ENCODE measurements around the gene YBX2. TPM values are rescaled to one million over a fixed set of nuclear protein-coding genes. Genes with fewer than 3 reads are reported as not detected.
A peak's percentile ranks its signal among the peaks of the same experiment; 100 is the strongest.

The YBX2 gene
- total RNA-seq, 6 donors from 2014 or later = 0.14 to 2.2 (median 1.2) TPM; not detected in 1

GRCh38 chr17:7309628-7310027, 15.2 kb upstream of the YBX2 start:
- WGBS, 2 donors = 82 to 83% methylated on average over 12 of the region's 12 CpGs
- Histone ChIP-seq H3K27me3 (no peaks in the 10 kb centered on the region), H3K36me3 (peaks cover 27 to 48% (median 41%) of the 10 kb centered on the region in 4 donors), H3K9me3 (no peaks in the 10 kb centered on the region), H3K4me1 (peaks cover 32 to 55% (median 36%) of the 10 kb centered on the region in 4 donors), H3K4me3 (peak overlapping the region in 1 of 4 donors; percentile 90), H3K27ac (peak overlapping the region; percentile 97 to 100 (median 98))
- TF ChIP-seq POLR2AphosphoS5 (IDR thresholded peaks at IDR 0.05) (no peak), EP300 (IDR thresholded peaks at IDR 0.05) (no peak), CTCF (IDR thresholded peaks at IDR 0.05) (no peak), POLR2A (IDR thresholded peaks at IDR 0.05) (no peak)
- DNase-seq = no peak
- ATAC-seq (ENCODE audit: low FRiP score in 2 of 2) = no peak

GRCh38 chr17:7308625-7309433, 14.4 kb upstream of the YBX2 start:
- Histone ChIP-seq H3K4me1 (peaks cover 24 to 47% (median 28%) of the 10 kb centered on the region in 4 donors), H3K36me3 (peaks cover 26 to 43% (median 39%) of the 10 kb centered on the region in 4 donors), H3K27me3 (no peaks in the 10 kb centered on the region), H3K4me3 (peak overlapping the region; percentile 90 to 100 (median 99)), H3K27ac (peak overlapping the region; percentile 97 to 100 (median 98)), H3K9me3 (no peaks in the 10 kb centered on the region)
- TF ChIP-seq EP300 (IDR thresholded peaks at IDR 0.05) (no peak), POLR2A (IDR thresholded peaks at IDR 0.05) (peak in 2 of 4 donors; percentile 24 to 45), CTCF (IDR thresholded peaks at IDR 0.05) (no peak), POLR2AphosphoS5 (IDR thresholded peaks at IDR 0.05) (peak; percentile 17 to 57)
- ATAC-seq (ENCODE audit: low FRiP score in 2 of 2) (peak; percentile 59 to 71), DNase-seq (peak in 1 of 2 donors; percentile 88)
- 0 to 1% methylated on average over 13 to 14 of the region's 14 CpGs for WGBS, 2 donors

GRCh38 chr17:7307686-7308624, 13.5 kb upstream of the YBX2 start:
- H3K9me3 ChIP-seq = no peaks in the 10 kb centered on the region
- peak in 2 of 4 donors; percentile 64 to 92 for TF ChIP-seq POLR2A (IDR thresholded peaks at IDR 0.05)
- TF ChIP-seq POLR2AphosphoS5 (IDR thresholded peaks at IDR 0.05) = no peak
- peak in 4 of 6 experiments; percentile 17 to 56 (median 36) for TF ChIP-seq CTCF (IDR thresholded peaks at IDR 0.05)
- H3K4me1 ChIP-seq = peaks cover 19 to 38% (median 20%) of the 10 kb centered on the region in 4 donors
- WGBS, 2 donors = 0% methylated on average over 14 to 63 of the region's 104 CpGs
- peaks cover 17 to 35% (median 30%) of the 10 kb centered on the region in 4 donors for H3K36me3 ChIP-seq
- ATAC-seq (ENCODE audit: low FRiP score in 2 of 2) = peak in 1 of 2 donors; percentile 47
- H3K27me3 ChIP-seq = no peaks in the 10 kb centered on the region
- H3K27ac ChIP-seq = peak overlapping the region; percentile 97 to 100 (median 98)
- peak overlapping the region; percentile 90 to 100 (median 99) for H3K4me3 ChIP-seq
- DNase-seq = peak; percentile 38 to 95

- H3K27me3 ChIP-seq = no peaks in the 10 kb centered on the region
- peak within 1 kb of the TSS; percentile 90 to 100 (median 99) for H3K4me3 ChIP-seq
- 0% methylated on average over 63 to 64 of the region's 64 CpGs for WGBS, 2 donors
- DNase-seq (peak; percentile 98), ATAC-seq (ENCODE audit: low FRiP score in 2 of 2) (peak; percentile 94 to 97)
- TF ChIP-seq POLR2A (IDR thresholded peaks at IDR 0.05) (peak in 3 of 4 donors; percentile 57 to 92 (median 85)), EP300 (IDR thresholded peaks at IDR 0.05) (no peak), POLR2AphosphoS5 (IDR thresholded peaks at IDR 0.05) (peak; percentile 83 to 88), CTCF (IDR thresholded peaks at IDR 0.05) (peak in 1 of 6 experiments; percentile 8)
- peaks cover 17 to 32% (median 20%) of the 10 kb centered on the region in 4 donors for H3K4me1 ChIP-seq
- peaks cover 9 to 26% (median 22%) of the 10 kb centered on the region in 4 donors for H3K36me3 ChIP-seq
- no peaks in the 10 kb centered on the region for H3K9me3 ChIP-seq
- H3K27ac ChIP-seq = peak within 1 kb of the TSS; percentile 97 to 100 (median 98)
Observed at GRCh38 chr17:7306911-7307685, 12.7 kb upstream of the YBX2 start, which contains the start of gene EIF5A. TSS of gene EIF5A (plus strand) at chr17:7307628. CDS start at chr17:7309636, 2,008 bp downstream.
